Gastrocnemius medialis (tissue), 4 donors: Measurements from ENCODE around the gene NKTR.

ENCODE experiments used
- POLR2A ChIP-seq, 2 donors: fragments of 450-650 bp; IDR thresholded peaks; one replicate each; pipeline ENCODE4 v1.6.1; 2017; ENCODE audit warnings: antibody characterized with exemption in 2 of 2, mild to moderate bottlenecking in 2 of 2, moderate library complexity in 2 of 2
- TF ChIP-seq, protein P1 (sequence below), 5 experiments: fragments of 450-650 bp in 3 of 5; fragments of 200-600 bp in 2 of 5; sonication (generic) in 2 of 5; IDR thresholded peaks in 4 of 5; conservative IDR thresholded peaks in 1 of 5; 1 replicate in 4 of 5; 2 replicates in 1 of 5; pipeline ENCODE4 v1.5.1; 2016 to 2019; ENCODE audit warnings: antibody characterized with exemption in 5 of 5, mild to moderate bottlenecking in 3 of 5, moderate library complexity in 3 of 5

DNA sequence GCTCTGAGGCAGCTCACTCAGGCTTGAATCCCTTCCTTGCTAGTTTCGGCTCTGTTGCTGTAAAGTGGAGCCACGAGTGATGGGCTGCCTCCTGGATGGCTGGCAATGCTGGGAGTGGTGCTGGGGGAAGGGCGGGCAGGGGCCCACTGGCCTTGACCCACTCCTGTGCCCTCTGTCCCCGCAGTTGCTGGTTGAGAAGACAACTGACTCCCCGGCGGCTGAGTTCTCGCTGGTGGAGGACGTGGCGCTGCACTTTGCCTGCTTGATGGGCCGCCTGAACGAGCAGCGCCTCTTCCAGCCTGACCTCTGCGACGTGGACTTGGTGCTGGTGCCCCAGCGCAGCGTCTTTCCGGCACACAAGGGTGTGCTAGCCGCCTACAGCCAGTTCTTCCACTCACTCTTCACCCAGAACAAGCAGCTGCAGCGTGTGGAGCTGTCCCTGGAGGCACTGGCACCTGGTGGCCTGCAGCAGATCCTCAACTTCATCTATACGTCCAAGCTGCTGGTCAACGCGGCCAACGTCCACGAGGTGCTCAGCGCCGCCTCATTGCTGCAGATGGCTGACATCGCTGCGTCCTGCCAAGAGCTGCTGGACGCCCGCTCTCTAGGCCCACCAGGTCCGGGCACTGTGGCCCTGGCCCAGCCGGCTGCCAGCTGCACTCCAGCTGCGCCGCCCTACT is 57.7 kb downstream of the NKTR start:
- TF ChIP-seq, protein P1, sequence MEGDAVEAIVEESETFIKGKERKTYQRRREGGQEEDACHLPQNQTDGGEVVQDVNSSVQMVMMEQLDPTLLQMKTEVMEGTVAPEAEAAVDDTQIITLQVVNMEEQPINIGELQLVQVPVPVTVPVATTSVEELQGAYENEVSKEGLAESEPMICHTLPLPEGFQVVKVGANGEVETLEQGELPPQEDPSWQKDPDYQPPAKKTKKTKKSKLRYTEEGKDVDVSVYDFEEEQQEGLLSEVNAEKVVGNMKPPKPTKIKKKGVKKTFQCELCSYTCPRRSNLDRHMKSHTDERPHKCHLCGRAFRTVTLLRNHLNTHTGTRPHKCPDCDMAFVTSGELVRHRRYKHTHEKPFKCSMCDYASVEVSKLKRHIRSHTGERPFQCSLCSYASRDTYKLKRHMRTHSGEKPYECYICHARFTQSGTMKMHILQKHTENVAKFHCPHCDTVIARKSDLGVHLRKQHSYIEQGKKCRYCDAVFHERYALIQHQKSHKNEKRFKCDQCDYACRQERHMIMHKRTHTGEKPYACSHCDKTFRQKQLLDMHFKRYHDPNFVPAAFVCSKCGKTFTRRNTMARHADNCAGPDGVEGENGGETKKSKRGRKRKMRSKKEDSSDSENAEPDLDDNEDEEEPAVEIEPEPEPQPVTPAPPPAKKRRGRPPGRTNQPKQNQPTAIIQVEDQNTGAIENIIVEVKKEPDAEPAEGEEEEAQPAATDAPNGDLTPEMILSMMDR (IDR thresholded peaks at IDR 0.05 in 4 of 5, conservative IDR thresholded peaks at IDR 0.05 in 1 of 5): no peak
- no peak for TF ChIP-seq POLR2A (IDR thresholded peaks at IDR 0.05)
